NCI-H748 (cell line): ENCODE results near the gene INO80.
A peak's percentile ranks its signal among the peaks of the same experiment; 100 is the strongest.
"Not testable (repeated sequence)": the region's sequence is repeated elsewhere in the genome, so short reads cannot be mapped to it uniquely, and the experiment has no call there.

Experiments used
- DNase-seq: peaks from one replicate; lab custom pipeline; 2025; ENCODE audit not compliant: unreplicated experiment; lab: John Stamatoyannopoulos, UW

The INO80 gene

GRCh38 chr15:41115652-41116115, 396 bp downstream of the INO80 start:
- peak; percentile 63 for DNase-seq

- no peak for DNase-seq
Observed at GRCh38 chr15:41115161-41115651, 874 bp downstream of the INO80 start.

GRCh38 chr15:41106947-41107346, 9.1 kb downstream of the INO80 start:
- DNase-seq = no peak

GRCh38 chr15:41105348-41106334, 10.4 kb downstream of the INO80 start:
- DNase-seq = no peak

- DNase-seq = no peak
Observed at GRCh38 chr15:41104234-41104633, 11.8 kb downstream of the INO80 start.

- no peak for DNase-seq
Observed at GRCh38 chr15:41102854-41103253, 13.2 kb downstream of the INO80 start.

GRCh38 chr15:41096178-41096577, 19.9 kb downstream of the INO80 start:
- DNase-seq = no peak

- no peak for DNase-seq
Observed at GRCh38 chr15:41085029-41085428, 31.1 kb downstream of the INO80 start.

GRCh38 chr15:41080144-41080543, 35.9 kb downstream of the INO80 start:
- DNase-seq = no peak

GRCh38 chr15:41079717-41080116, 36.4 kb downstream of the INO80 start:
- DNase-seq = no peak

GRCh38 chr15:41078879-41079278, 37.2 kb downstream of the INO80 start:
- DNase-seq = not testable (repeated sequence)

- DNase-seq = no peak
Observed at GRCh38 chr15:41078125-41078524, 38.0 kb downstream of the INO80 start.

- DNase-seq = no peak
Observed at GRCh38 chr15:41073028-41073427, 43.1 kb downstream of the INO80 start.

GRCh38 chr15:41072013-41072412, 44.1 kb downstream of the INO80 start:
- no peak for DNase-seq

- DNase-seq = no peak
Observed at GRCh38 chr15:41066516-41066915, 49.6 kb downstream of the INO80 start.

- DNase-seq = no peak
Observed at GRCh38 chr15:41061667-41062066, 54.4 kb downstream of the INO80 start.

GRCh38 chr15:41060505-41060904, 55.6 kb downstream of the INO80 start:
- no peak for DNase-seq

GRCh38 chr15:41056810-41057209, 59.3 kb downstream of the INO80 start:
- DNase-seq = no peak

- DNase-seq = no peak
Observed at GRCh38 chr15:41055706-41056105, 60.4 kb downstream of the INO80 start.

GRCh38 chr15:41051139-41051538, 64.9 kb downstream of the INO80 start:
- DNase-seq = no peak

- no peak for DNase-seq
Observed at GRCh38 chr15:41048852-41049251, 67.2 kb downstream of the INO80 start.

- no peak for DNase-seq
Observed at GRCh38 chr15:41048397-41048796, 67.7 kb downstream of the INO80 start.
